Gastroesophageal sphincter (tissue), 4 donors: ENCODE measurements around the gene MYO15B. TPM values are rescaled to one million over a fixed set of nuclear protein-coding genes. Genes with fewer than 3 reads are reported as not detected.

ENCODE experiments used
- ATAC-seq: fragments of 150-250 bp; one replicate; pipeline ENCODE4 v1.9.1; 2016; ENCODE audit warnings: mild to moderate bottlenecking, moderate library complexity
- H3K27ac ChIP-seq, 4 donors: fragments of 200-600 bp; sonication (generic) in 3 of 4; 1 replicate in 3 of 4; 2 replicates in 1 of 4; pipeline ENCODE4 v1.5.1; 2016 to 2019
- H3K27me3 ChIP-seq: fragments of 200-600 bp; sonication (generic); one replicate; pipeline ENCODE4 v1.5.1; 2019
- H3K36me3 ChIP-seq, 2 donors: fragments of 200-600 bp; sonication (generic); one replicate each; pipeline ENCODE4 v1.5.1; 2019; ENCODE audit warnings: control low read depth in 1 of 2
- H3K4me1 ChIP-seq, 3 donors: fragments of 200-600 bp; sonication (generic); 1 replicate in 2 of 3; 2 replicates in 1 of 3; pipeline ENCODE4 v1.5.1; 2016 to 2019; ENCODE audit warnings: control low read depth in 2 of 3
- H3K4me3 ChIP-seq, 2 donors: fragments of 200-600 bp; sonication (generic); one replicate each; pipeline ENCODE4 v1.5.1; 2019; ENCODE audit warnings: mild to moderate bottlenecking in 1 of 2, moderate library complexity in 1 of 2
- H3K9me3 ChIP-seq, 3 donors: fragments of 200-600 bp; sonication (generic); one replicate each; pipeline ENCODE4 v1.5.1; 2017 to 2019; ENCODE audit warnings: control low read depth in 2 of 3
- EP300 ChIP-seq: sonication (generic); formaldehyde crosslinking; IDR thresholded peaks from one replicate; pipeline ENCODE4 v1.6.1; 2017; ENCODE audit warnings: antibody characterized with exemption, mild to moderate bottlenecking
- POLR2A ChIP-seq, 2 donors: fragments of 450-650 bp; IDR thresholded peaks; one replicate each; pipeline ENCODE4 v1.6.1; 2017; ENCODE audit warnings: antibody characterized with exemption in 2 of 2, mild to moderate bottlenecking in 2 of 2, moderate library complexity in 1 of 2
- POLR2AphosphoS5 ChIP-seq: sonication (generic); formaldehyde crosslinking; IDR thresholded peaks from one replicate; pipeline ENCODE4 v1.6.1; 2017; ENCODE audit warnings: antibody characterized with exemption
- WGBS, 2 donors: methylation state at CpG; one replicate each; pipeline ENCODE4 v1.1.5; 2018; ENCODE audit warnings: low coverage in 1 of 2; 5-methylcytosine and 5-hydroxymethylcytosine counted together
- total RNA-seq, 4 donors: library from RNA; depleted of rRNA; stranded (reverse); fragments of >200 nt; gene quantifications; one replicate each; pipeline ENCODE4 v1.1.0, GENCODE V29; 2016
- TF ChIP-seq, protein P1 (sequence below), 4 experiments: fragments of 200-600 bp in 2 of 4; fragments of 450-650 bp in 2 of 4; sonication (generic) in 1 of 4; IDR thresholded peaks; one replicate each; pipeline ENCODE4 v1.5.1; 2017 to 2019; ENCODE audit warnings: antibody characterized with exemption in 4 of 4, mild to moderate bottlenecking in 2 of 4, moderate library complexity in 2 of 4

The MYO15B gene
- total RNA-seq, 4 donors from 2014 or later: 10.7 to 76.1 (median 50.8) TPM

DNA sequence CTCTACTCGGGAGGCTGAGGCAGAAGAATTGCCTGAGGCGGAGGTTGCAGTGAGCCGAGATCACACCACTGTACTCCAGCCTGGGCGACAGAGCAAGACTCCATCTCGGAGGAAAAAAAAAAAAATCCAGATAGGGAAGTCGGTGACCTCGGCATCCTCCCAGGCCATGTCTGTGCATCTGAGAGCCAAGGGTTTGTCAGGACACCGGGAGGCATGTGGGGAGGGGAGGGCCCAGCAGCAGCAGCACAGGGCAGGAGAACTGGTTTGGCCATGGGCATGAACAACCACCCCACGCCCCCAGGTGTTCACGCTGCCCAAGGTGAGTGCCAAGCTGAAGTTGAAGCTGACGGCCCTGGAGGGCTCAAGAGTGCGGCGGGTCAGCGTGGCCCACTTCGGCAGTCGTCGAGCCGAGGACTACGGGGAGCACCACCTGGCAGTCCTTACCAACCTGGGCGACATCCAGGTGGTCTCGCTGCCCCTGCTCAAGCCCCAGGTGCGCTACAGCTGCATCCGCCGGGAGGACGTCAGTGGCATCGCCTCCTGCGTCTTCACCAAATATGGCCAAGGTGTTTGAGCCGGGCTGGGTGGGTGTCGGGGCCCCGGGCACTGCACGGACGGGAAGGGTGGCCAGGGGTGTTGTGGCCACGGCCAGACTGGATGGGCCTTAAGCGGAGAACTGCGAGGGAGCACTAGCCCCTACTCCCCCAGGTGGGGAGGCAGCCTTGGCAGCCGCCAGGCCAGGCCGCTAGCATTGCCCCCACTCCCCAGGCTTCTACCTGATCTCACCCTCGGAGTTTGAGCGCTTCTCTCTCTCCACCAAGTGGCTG lies 14.7 kb upstream of the MYO15B start:
- H3K4me3 ChIP-seq: no peak overlapping the region
- no peaks in the 10 kb centered on the region for H3K36me3 ChIP-seq
- no peak for TF ChIP-seq EP300
- no peak for TF ChIP-seq POLR2A (IDR thresholded peaks at IDR 0.05)
- no peak for TF ChIP-seq POLR2AphosphoS5
- TF ChIP-seq, protein P1, sequence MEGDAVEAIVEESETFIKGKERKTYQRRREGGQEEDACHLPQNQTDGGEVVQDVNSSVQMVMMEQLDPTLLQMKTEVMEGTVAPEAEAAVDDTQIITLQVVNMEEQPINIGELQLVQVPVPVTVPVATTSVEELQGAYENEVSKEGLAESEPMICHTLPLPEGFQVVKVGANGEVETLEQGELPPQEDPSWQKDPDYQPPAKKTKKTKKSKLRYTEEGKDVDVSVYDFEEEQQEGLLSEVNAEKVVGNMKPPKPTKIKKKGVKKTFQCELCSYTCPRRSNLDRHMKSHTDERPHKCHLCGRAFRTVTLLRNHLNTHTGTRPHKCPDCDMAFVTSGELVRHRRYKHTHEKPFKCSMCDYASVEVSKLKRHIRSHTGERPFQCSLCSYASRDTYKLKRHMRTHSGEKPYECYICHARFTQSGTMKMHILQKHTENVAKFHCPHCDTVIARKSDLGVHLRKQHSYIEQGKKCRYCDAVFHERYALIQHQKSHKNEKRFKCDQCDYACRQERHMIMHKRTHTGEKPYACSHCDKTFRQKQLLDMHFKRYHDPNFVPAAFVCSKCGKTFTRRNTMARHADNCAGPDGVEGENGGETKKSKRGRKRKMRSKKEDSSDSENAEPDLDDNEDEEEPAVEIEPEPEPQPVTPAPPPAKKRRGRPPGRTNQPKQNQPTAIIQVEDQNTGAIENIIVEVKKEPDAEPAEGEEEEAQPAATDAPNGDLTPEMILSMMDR (IDR thresholded peaks at IDR 0.05): no peak
- no peaks in the 10 kb centered on the region for H3K4me1 ChIP-seq
- no peak overlapping the region for H3K27ac ChIP-seq
- 100% methylated on average over 2 of the region's 39 CpGs; no CpG with 5 or more reads in 1 of the 2 donors for WGBS, 2 donors
- H3K27me3 ChIP-seq: no peaks in the 10 kb centered on the region
- no peaks in the 10 kb centered on the region for H3K9me3 ChIP-seq
- ATAC-seq: no peak

DNA sequence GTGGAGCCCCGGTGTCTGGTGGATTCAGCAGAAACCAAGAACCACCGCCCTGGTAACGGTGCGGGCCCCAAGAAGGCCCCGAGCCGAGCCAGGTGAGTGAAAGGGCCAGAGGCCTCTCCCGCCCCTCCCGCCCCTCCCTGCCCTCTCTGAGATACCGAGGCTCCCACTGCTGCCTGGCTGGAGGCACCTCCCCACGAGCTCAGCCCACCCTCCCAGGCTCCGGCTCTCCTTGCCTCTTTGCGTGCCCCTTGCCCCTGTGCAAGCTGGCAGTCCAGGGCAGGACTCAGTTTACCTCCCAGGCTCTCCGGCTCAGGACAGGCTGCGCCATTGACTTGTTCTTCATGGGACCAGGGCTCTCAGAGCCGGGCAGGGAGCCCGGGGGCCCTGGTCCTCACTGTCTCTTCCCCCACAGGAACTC lies 14.1 kb upstream of the MYO15B start:
- TF ChIP-seq POLR2AphosphoS5 (no peak), EP300 (no peak), POLR2A (IDR thresholded peaks at IDR 0.05) (no peak)
- TF ChIP-seq, protein P1 (IDR thresholded peaks at IDR 0.05): no peak
- no peaks in the 10 kb centered on the region for H3K27me3 ChIP-seq
- no peak overlapping the region for H3K4me3 ChIP-seq
- ATAC-seq: no peak
- H3K9me3 ChIP-seq: no peaks in the 10 kb centered on the region
- H3K27ac ChIP-seq: no peak overlapping the region
- WGBS, 2 donors: 83% methylated on average over 4 of the region's 16 CpGs; no CpG with 5 or more reads in 1 of the 2 donors
- H3K36me3 ChIP-seq: no peaks in the 10 kb centered on the region
- H3K4me1 ChIP-seq: no peaks in the 10 kb centered on the region

DNA sequence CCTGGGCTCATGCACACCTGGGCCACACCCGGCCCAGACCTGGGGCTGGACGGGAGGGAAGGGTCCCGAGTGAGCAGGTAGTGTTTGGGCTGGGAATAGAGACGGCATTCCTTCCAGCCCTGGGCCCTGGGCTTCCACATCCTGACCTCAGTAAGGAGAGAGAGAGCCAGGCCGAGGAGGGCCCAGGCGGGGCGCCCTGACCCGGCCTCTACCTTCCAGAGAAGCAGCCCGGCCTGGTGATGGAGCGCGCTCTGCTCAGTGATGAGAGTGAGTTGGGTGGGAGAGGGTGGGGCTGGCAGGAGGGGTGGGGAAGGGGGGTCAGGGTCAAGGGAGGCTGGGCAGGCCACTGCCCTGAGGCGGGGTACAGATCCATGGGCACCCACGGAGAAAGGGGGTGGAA lies 13.6 kb upstream of the MYO15B start:
- 97% methylated on average over 5 of the region's 13 CpGs; no CpG with 5 or more reads in 1 of the 2 donors for WGBS, 2 donors
- no peak overlapping the region for H3K4me3 ChIP-seq
- no peaks in the 10 kb centered on the region for H3K36me3 ChIP-seq
- no peaks in the 10 kb centered on the region for H3K4me1 ChIP-seq
- H3K27ac ChIP-seq: no peak overlapping the region
- ATAC-seq: no peak
- TF ChIP-seq POLR2AphosphoS5: no peak
- TF ChIP-seq EP300: no peak
- TF ChIP-seq POLR2A (IDR thresholded peaks at IDR 0.05): no peak
- TF ChIP-seq, protein P1 (IDR thresholded peaks at IDR 0.05): no peak
- no peaks in the 10 kb centered on the region for H3K27me3 ChIP-seq
- H3K9me3 ChIP-seq: no peaks in the 10 kb centered on the region

DNA sequence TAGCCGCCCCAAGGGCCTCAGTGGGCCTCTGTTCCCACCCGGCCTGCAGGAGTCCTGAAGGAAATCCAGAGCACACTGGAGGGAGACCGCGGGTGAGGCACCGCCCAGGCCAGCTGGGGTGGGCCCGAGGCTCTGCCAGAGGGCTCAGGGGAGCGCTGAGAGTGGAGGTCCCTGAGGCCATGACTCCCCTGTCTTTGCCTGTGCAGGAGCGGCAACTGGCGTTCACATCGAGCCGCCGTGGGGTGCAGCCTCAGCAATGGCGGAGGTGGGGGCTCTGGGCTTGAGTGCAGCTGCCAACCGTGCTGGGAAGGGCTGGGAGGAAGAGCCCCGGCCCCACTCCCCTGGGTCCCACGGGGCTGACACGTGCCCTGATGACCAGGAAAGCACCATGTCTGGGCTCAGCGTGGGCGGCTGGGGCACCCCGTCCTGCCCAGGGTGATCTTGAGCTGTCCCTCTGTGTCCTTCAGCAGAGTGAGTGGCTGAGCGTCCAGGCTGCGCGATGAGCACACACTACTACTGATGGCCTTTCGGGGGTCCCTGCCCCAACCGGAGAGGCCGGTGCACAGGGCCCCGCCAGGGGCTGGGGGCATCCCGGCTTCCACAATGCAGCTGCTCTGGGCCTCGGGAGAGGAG lies 13.1 kb upstream of the MYO15B start:
- Histone ChIP-seq H3K9me3 (no peaks in the 10 kb centered on the region), H3K36me3 (no peaks in the 10 kb centered on the region), H3K4me3 (no peak overlapping the region), H3K27ac (no peak overlapping the region), H3K27me3 (no peaks in the 10 kb centered on the region), H3K4me1 (no peaks in the 10 kb centered on the region)
- 75% methylated on average over 6 of the region's 29 CpGs; no CpG with 5 or more reads in 1 of the 2 donors for WGBS, 2 donors
- no peak for ATAC-seq
- TF ChIP-seq POLR2A (IDR thresholded peaks at IDR 0.05): no peak
- TF ChIP-seq EP300: no peak
- TF ChIP-seq, protein P1 (IDR thresholded peaks at IDR 0.05): no peak
- TF ChIP-seq POLR2AphosphoS5: no peak
